PFSK-1 (cell line): ENCODE data around the gene SLC7A7.

ENCODE experiments used
- FOXP2 ChIP-seq: optimal IDR thresholded peaks from 2 replicates; pipeline ENCODE3; 2011; ENCODE audit warnings: borderline replicate concordance, control low read depth, inconsistent platforms; ENCODE audit not compliant: insufficient read depth; ENCODE audit errors: extremely low read length, extremely low read depth
- POLR2AphosphoS5 ChIP-seq: IDR thresholded peaks from 2 replicates; pipeline ENCODE4 v1.6.1; 2012; ENCODE audit warnings: low read depth, mild to moderate bottlenecking, control low read depth, low read length, moderate library complexity
- SIN3A ChIP-seq: IDR thresholded peaks from 2 replicates; pipeline ENCODE4 v1.6.1; 2012; ENCODE audit warnings: mild to moderate bottlenecking, low read length, moderate library complexity, borderline replicate concordance; ENCODE audit not compliant: insufficient read depth
- TAF1 ChIP-seq: IDR thresholded peaks from 2 replicates; pipeline ENCODE4 v1.6.1; 2012; ENCODE audit warnings: low read length, control low read depth, borderline replicate concordance; ENCODE audit not compliant: insufficient read depth
- TF ChIP-seq, protein P1 (sequence below), 2 experiments: IDR thresholded peaks; 2 replicates each; pipeline versions ENCODE4 v1.6.1 to v1.8.0; 2011 to 2012; ENCODE audit warnings: low read depth in 2 of 2, low read length in 2 of 2, control low read depth in 1 of 2, inconsistent platforms in 1 of 2, mild to moderate bottlenecking in 1 of 2, moderate library complexity in 1 of 2; ENCODE audit not compliant: insufficient read depth in 1 of 2

DNA sequence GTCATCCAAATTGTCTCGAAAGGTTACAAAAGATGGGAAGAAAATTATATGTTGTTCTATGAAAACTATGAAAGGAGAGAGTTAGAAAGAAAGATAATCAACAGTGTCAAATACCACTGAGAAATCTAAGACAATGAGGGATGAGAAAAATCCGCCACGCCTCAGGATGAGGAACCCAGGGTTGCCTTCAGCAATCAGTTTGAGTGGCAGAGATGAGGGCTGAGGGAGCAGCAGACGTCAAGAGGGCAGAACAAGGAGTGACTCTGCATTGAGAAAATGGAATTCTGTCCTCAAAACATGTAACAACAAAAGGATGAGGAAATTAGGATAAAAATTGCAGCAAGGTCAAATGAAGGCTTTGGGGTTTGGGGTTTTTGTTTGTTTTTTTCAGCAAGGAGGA lies 67.0 kb downstream of the SLC7A7 start:
- no peak for TF ChIP-seq SIN3A
- TF ChIP-seq, protein P1, sequence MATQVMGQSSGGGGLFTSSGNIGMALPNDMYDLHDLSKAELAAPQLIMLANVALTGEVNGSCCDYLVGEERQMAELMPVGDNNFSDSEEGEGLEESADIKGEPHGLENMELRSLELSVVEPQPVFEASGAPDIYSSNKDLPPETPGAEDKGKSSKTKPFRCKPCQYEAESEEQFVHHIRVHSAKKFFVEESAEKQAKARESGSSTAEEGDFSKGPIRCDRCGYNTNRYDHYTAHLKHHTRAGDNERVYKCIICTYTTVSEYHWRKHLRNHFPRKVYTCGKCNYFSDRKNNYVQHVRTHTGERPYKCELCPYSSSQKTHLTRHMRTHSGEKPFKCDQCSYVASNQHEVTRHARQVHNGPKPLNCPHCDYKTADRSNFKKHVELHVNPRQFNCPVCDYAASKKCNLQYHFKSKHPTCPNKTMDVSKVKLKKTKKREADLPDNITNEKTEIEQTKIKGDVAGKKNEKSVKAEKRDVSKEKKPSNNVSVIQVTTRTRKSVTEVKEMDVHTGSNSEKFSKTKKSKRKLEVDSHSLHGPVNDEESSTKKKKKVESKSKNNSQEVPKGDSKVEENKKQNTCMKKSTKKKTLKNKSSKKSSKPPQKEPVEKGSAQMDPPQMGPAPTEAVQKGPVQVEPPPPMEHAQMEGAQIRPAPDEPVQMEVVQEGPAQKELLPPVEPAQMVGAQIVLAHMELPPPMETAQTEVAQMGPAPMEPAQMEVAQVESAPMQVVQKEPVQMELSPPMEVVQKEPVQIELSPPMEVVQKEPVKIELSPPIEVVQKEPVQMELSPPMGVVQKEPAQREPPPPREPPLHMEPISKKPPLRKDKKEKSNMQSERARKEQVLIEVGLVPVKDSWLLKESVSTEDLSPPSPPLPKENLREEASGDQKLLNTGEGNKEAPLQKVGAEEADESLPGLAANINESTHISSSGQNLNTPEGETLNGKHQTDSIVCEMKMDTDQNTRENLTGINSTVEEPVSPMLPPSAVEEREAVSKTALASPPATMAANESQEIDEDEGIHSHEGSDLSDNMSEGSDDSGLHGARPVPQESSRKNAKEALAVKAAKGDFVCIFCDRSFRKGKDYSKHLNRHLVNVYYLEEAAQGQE (IDR thresholded peaks at IDR 0.05; ENCODE audit: insufficient read depth in 1 of 2, low read depth in 2 of 2, low read length in 2 of 2): no peak
- no peak for TF ChIP-seq TAF1
- no peak for TF ChIP-seq POLR2AphosphoS5
- no peak for TF ChIP-seq FOXP2
